Keratinocyte (primary cell): ENCODE measurements around the gene ZNF503. TPM values are rescaled to one million over a fixed set of nuclear protein-coding genes. Genes with fewer than 3 reads are reported as not detected.

Experiments used
- DNase-seq: peaks from one replicate; pipeline ENCODE4 v3.0.0-alpha.2; 2011; ENCODE audit warnings: low read depth, missing footprints, low spot score
- FAIRE-seq: peaks from 2 replicates; lab custom pipeline; 2011; peaks lifted over from hg19 to GRCh38; lab: Jason Lieb, UNC
- H2AFZ ChIP-seq: 2 replicates; pipeline ENCODE4 v1.6.0; 2012; ENCODE audit warnings: low read length, control low read depth, inconsistent platforms; ENCODE audit not compliant: control insufficient read depth
- H3K27ac ChIP-seq: 2 replicates; pipeline ENCODE4 v1.5.1; 2011; ENCODE audit warnings: low read length; ENCODE audit not compliant: control insufficient read depth, insufficient read depth
- H3K27me3 ChIP-seq: 3 replicates; pipeline ENCODE4 v1.6.0; 2011; ENCODE audit warnings: low read length; ENCODE audit not compliant: control insufficient read depth, insufficient read depth; ENCODE audit errors: extremely low read depth
- H3K36me3 ChIP-seq, 2 experiments: 2 replicates in 1 of 2; 3 replicates in 1 of 2; pipeline ENCODE4 v1.5.1; 2011; ENCODE audit warnings: low read length in 2 of 2, mild to moderate bottlenecking in 1 of 2; ENCODE audit not compliant: control insufficient read depth in 2 of 2, insufficient read depth in 2 of 2; ENCODE audit errors: extremely low read depth in 1 of 2
- H3K4me1 ChIP-seq: 3 replicates; pipeline ENCODE4 v1.5.1; 2011; ENCODE audit warnings: low read length; ENCODE audit not compliant: control insufficient read depth, insufficient read depth; ENCODE audit errors: extremely low read depth
- H3K4me2 ChIP-seq: 3 replicates; pipeline ENCODE4 v1.6.0; 2011; ENCODE audit warnings: low read depth, low read length; ENCODE audit not compliant: control insufficient read depth, insufficient read depth; ENCODE audit errors: extremely low read depth
- H3K4me3 ChIP-seq, 3 experiments: fragments of 200-600 bp in 1 of 3; sonication (generic) in 1 of 3; 2 replicates in 2 of 3; 3 replicates in 1 of 3; pipeline ENCODE4 v1.5.1; 2011 to 2016; ENCODE audit warnings: low read length in 3 of 3, mild to moderate bottlenecking in 3 of 3, control low read depth in 2 of 3, inconsistent platforms in 1 of 3, low read depth in 1 of 3, mixed read lengths in 1 of 3, mixed run types in 1 of 3, moderate library complexity in 1 of 3; ENCODE audit not compliant: control insufficient read depth in 2 of 3, insufficient read depth in 2 of 3; ENCODE audit errors: extremely low read depth in 1 of 3
- H3K79me2 ChIP-seq: 2 replicates; pipeline ENCODE4 v1.6.0; 2012; ENCODE audit warnings: low read length; ENCODE audit not compliant: control insufficient read depth, insufficient read depth
- H3K9ac ChIP-seq: 3 replicates; pipeline ENCODE4 v1.6.0; 2011; ENCODE audit warnings: low read length; ENCODE audit not compliant: control insufficient read depth, insufficient read depth; ENCODE audit errors: extremely low read depth
- H3K9me1 ChIP-seq: 3 replicates; pipeline ENCODE4 v1.6.0; 2011; ENCODE audit warnings: low read length; ENCODE audit not compliant: control insufficient read depth, insufficient read depth; ENCODE audit errors: extremely low read depth
- H3K9me3 ChIP-seq: 2 replicates; pipeline ENCODE4 v1.5.1; 2012; ENCODE audit warnings: low read depth, low read length; ENCODE audit not compliant: control insufficient read depth
- H4K20me1 ChIP-seq: 3 replicates; pipeline ENCODE4 v1.6.0; 2011; ENCODE audit warnings: low read length; ENCODE audit not compliant: control insufficient read depth, insufficient read depth; ENCODE audit errors: extremely low read depth
- EZH2 ChIP-seq: IDR thresholded peaks from one replicate; pipeline ENCODE4 v1.6.1; 2012; ENCODE audit warnings: inconsistent platforms, mild to moderate bottlenecking, low read length, moderate library complexity
- dilution Hi-C: fragments of 300-500 bp; cut with MboI; formaldehyde crosslinking; loops from one replicate; pipeline ENCODE4 v1.7.0; 2020; ENCODE audit warnings: low sequenced_read_pairs; ENCODE audit not compliant: extremely low pct_ligation_motif_present
- polyA plus RNA-seq, 5 experiments: library from polyadenylated mRNA; depleted of rRNA in 3 of 5; stranded (reverse) in 3 of 5; stranded (forward) in 1 of 5; unstranded in 1 of 5; fragments of >200 nt; gene quantifications; 1 replicate in 1 of 5; 2 replicates in 3 of 5; 3 replicates in 1 of 5; pipeline versions ENCODE4 v1.2.1 to v1.2.3, GENCODE V29; 2011 to 2012; ENCODE audit warnings: missing spikeins in 2 of 5, low read depth in 1 of 5, low replicate concordance in 1 of 5
- TF ChIP-seq, protein P1 (sequence below), 3 experiments: IDR thresholded peaks in 1 of 3; conservative IDR thresholded peaks in 1 of 3; optimal IDR thresholded peaks in 1 of 3; 2 replicates in 2 of 3; 3 replicates in 1 of 3; pipeline versions ENCODE3 to v1.5.1; 2011; ENCODE audit warnings: low read length in 3 of 3, mild to moderate bottlenecking in 3 of 3, moderate library complexity in 2 of 3, control low read depth in 1 of 3, inconsistent platforms in 1 of 3; ENCODE audit not compliant: insufficient read depth in 2 of 3; ENCODE audit errors: extremely low read depth in 1 of 3

ZNF503 gene
- polyA plus RNA-seq, 1 donor (not counting 4 experiments of a cell fraction or from before 2014, with no cell fraction given) = 1.5 TPM

DNA sequence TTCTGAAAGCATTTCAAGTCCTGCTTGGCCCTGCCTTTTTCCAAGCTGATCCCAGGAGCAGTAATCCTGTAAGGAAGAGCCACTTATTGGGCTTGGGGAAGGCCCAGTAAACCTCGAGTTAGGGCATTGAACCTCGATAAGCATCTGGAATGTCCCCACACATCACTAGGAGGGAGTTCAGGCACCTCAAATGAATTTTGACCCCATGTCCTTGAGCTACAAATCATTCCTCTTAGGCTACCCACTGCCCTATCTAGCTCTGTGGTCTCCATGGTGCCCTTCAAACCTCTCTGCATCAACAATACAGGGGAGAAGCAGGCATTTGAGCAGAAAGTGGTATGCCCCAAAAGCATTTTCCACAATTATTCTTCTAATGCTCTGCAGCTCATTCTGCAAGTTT is 33.7 kb downstream of the ZNF503 start:
- H3K27ac ChIP-seq = no peak overlapping the region
- no peaks in the 10 kb centered on the region for H3K27me3 ChIP-seq
- no peaks in the 10 kb centered on the region for H4K20me1 ChIP-seq
- no peaks in the 10 kb centered on the region for H3K4me1 ChIP-seq
- TF ChIP-seq, protein P1, sequence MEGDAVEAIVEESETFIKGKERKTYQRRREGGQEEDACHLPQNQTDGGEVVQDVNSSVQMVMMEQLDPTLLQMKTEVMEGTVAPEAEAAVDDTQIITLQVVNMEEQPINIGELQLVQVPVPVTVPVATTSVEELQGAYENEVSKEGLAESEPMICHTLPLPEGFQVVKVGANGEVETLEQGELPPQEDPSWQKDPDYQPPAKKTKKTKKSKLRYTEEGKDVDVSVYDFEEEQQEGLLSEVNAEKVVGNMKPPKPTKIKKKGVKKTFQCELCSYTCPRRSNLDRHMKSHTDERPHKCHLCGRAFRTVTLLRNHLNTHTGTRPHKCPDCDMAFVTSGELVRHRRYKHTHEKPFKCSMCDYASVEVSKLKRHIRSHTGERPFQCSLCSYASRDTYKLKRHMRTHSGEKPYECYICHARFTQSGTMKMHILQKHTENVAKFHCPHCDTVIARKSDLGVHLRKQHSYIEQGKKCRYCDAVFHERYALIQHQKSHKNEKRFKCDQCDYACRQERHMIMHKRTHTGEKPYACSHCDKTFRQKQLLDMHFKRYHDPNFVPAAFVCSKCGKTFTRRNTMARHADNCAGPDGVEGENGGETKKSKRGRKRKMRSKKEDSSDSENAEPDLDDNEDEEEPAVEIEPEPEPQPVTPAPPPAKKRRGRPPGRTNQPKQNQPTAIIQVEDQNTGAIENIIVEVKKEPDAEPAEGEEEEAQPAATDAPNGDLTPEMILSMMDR (optimal IDR thresholded peaks at IDR 0.05 in 1 of 3, IDR thresholded peaks at IDR 0.05 in 1 of 3, conservative IDR thresholded peaks at IDR 0.05 in 1 of 3; ENCODE audit: extremely low read depth in 1 of 3, insufficient read depth in 2 of 3, low read length in 3 of 3) = no peak
- TF ChIP-seq EZH2 = no peak
- H3K9me3 ChIP-seq = no peaks in the 10 kb centered on the region
- H3K9me1 ChIP-seq = no peaks in the 10 kb centered on the region
- H3K9ac ChIP-seq = no peak overlapping the region
- DNase-seq (no peak), FAIRE-seq (no peak)
- no peak overlapping the region for H2AFZ ChIP-seq
- dilution Hi-C loops = no loop called here
- no peaks in the 10 kb centered on the region for H3K79me2 ChIP-seq
- no peaks in the 10 kb centered on the region for H3K36me3 ChIP-seq
- no peak overlapping the region for H3K4me2 ChIP-seq
- H3K4me3 ChIP-seq = no peak overlapping the region

DNA sequence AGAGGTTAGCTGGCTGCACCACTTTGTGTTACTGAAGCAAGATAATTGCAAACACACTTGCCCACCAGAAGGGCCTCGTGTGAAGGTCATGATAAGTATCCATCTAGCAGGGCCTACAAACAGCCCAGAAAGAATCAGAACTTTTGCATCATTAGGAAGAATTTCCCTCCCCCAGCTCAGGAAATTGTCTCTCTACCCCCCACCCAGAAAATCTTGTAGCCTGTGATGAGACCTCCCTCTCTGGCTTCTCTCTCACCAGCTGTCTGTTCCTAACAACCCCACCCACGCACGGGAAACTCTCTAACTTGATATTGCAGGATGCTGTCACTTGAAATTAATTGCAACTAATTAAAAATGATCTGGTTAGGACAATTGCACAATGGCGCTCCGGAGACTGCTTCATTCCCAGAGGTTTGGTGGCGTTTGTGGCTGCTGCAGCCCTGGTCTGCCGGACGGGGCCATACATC is 34.5 kb downstream of the ZNF503 start:
- DNase-seq = no peak
- no peak overlapping the region for H3K27ac ChIP-seq
- no peaks in the 10 kb centered on the region for H3K4me1 ChIP-seq
- dilution Hi-C loops = no loop called here
- FAIRE-seq = no peak
- no peak for TF ChIP-seq EZH2
- TF ChIP-seq, protein P1 (optimal IDR thresholded peaks at IDR 0.05 in 1 of 3, IDR thresholded peaks at IDR 0.05 in 1 of 3, conservative IDR thresholded peaks at IDR 0.05 in 1 of 3; ENCODE audit: extremely low read depth in 1 of 3, insufficient read depth in 2 of 3, low read length in 3 of 3) = no peak
- H4K20me1 ChIP-seq = no peaks in the 10 kb centered on the region
- H3K9me1 ChIP-seq = no peaks in the 10 kb centered on the region
- no peak overlapping the region for H3K9ac ChIP-seq
- H2AFZ ChIP-seq = no peak overlapping the region
- H3K36me3 ChIP-seq = no peaks in the 10 kb centered on the region
- H3K27me3 ChIP-seq = no peaks in the 10 kb centered on the region
- H3K4me3 ChIP-seq = no peak overlapping the region
- no peak overlapping the region for H3K4me2 ChIP-seq
- no peaks in the 10 kb centered on the region for H3K9me3 ChIP-seq
- H3K79me2 ChIP-seq = no peaks in the 10 kb centered on the region
